ENCODE results near the gene TYW1B. TPM values are rescaled to one million over a fixed set of nuclear protein-coding genes. Genes with fewer than 3 reads are reported as not detected.
"Not testable (repeated sequence)": the region's sequence is repeated elsewhere in the genome, so short reads cannot be mapped to it uniquely, and the experiment has no call there.

The TYW1B gene
- polyA plus RNA-seq, 3 donors, result 0.17 to 2.9 (median 0.31) TPM

DNA sequence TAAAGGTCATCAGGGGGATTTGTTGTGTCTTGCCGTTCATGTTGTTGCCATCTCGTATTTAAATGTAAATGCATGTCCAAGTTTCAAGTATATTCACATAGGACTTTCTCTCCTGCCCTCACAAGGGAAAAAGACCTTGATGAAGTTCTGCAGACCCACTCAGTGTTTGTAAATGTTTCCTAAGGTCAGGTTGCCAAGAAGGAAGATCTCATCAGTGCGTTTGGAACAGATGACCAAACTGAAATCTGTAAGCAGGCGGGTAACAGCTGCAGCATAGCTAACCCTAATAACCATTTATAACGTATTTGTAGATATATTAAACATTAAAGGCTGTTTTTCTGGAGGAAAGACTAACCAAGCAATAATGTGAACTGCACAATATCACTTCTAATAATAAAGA, 2.6 kb upstream of the TYW1B start:
- peaks cover 19% of the 10 kb centered on the region for H3K4me1 Mint-ChIP-seq
- Histone ChIP-seq H3K9ac (ENCODE audit: insufficient read depth, low read length, poor library complexity, severe bottlenecking) (peak overlapping the region; percentile 85), H3K36me3 (replicated peaks in 1 of 2; ENCODE audit: control insufficient read depth in 1 of 2, insufficient read depth in 2 of 2, low read length in 2 of 2) (peaks cover 19 to 40% of the 10 kb centered on the region in 2 donors), H3K79me2 (ENCODE audit: insufficient read depth, low read length) (peaks cover 16% of the 10 kb centered on the region), H3K27ac (ENCODE audit: low read depth in 1 of 2, low read length in 2 of 2) (peak overlapping the region in 1 of 2 donors; percentile 91), H3K4me2 (replicated peaks; ENCODE audit: extremely low read depth, low read length, poor library complexity, severe bottlenecking) (peak overlapping the region; percentile 71), H3K4me3 (replicated peaks in 1 of 3; ENCODE audit: low read depth in 2 of 3, low read length in 3 of 3) (peak overlapping the region in 1 of 3 experiments; percentile 85), H3K4me1 (ENCODE audit: control insufficient read depth in 1 of 2, insufficient read depth in 2 of 2, low read length in 2 of 2) (peaks cover 18 to 27% of the 10 kb centered on the region in 2 donors)
- DNase-seq; H3K9me3 ChIP-seq (replicated peaks in 1 of 2; ENCODE audit: control insufficient read depth in 1 of 2, insufficient read depth in 1 of 2, low read length in 2 of 2); H2AFZ ChIP-seq (ENCODE audit: insufficient read depth, low read depth, low read length, poor library complexity, severe bottlenecking); H4K20me1 ChIP-seq (ENCODE audit: insufficient read depth, low read length); H3K27me3 Mint-ChIP-seq (ENCODE audit: low read depth in 3 of 3); H3K27me3 ChIP-seq (ENCODE audit: control insufficient read depth in 2 of 2, insufficient read depth in 2 of 2, low read length in 2 of 2); H3K9me3 Mint-ChIP-seq; intact Hi-C loops (cut with micrococcal nuclease): not testable (repeated sequence)
- H3K4me3 Mint-ChIP-seq, result peak overlapping the region; percentile 91 to 100
- peaks cover 29 to 42% of the 10 kb centered on the region in 2 donors for H3K36me3 Mint-ChIP-seq
- WGBS (ENCODE audit: insufficient coverage), result no CpG with 5 or more reads among the region's 5 CpGs
- peak overlapping the region; percentile 90 to 98 (median 96) for H3K27ac Mint-ChIP-seq

DNA sequence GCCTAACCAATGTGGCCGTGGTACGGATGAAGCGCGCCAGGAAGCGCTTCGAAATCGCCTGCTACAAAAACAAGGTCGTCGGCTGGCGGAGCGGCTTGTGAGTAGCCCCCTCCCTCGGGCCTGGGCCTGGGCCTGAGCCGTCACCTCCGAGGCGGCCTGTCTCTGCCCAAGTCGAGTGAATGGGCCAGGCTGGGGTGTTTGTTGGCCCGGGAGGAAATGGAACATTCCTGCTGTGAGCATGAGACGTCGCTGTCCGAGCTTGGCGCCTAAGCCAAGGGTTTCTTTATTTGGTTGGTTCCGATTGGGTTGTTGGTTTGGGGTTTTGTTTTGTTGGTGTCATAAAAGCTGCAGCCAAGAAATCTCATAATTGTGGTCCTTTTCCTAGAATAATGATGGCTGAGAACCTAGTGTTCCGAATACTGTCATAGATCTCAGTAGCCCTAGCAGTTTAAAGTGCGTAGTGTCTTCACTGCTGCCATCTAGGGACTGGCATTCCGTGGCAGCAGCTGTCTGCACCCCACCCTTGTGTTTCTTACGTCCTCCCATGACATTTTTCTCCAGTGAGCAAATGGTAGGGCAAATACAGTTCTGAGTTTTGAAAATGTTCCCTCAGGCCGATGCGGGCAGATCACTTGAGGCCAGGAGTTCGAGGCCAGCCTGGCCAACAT, 1.8 kb upstream of the TYW1B start:
- peak overlapping the region; percentile 71 for H3K4me2 ChIP-seq (replicated peaks; ENCODE audit: extremely low read depth, low read length, poor library complexity, severe bottlenecking)
- Mint-ChIP-seq H3K36me3 (peaks cover 28 to 36% of the 10 kb centered on the region in 2 donors), H3K27ac (peak overlapping the region; percentile 90 to 98 (median 96)), H3K4me3 (peak overlapping the region; percentile 91 to 100), H3K4me1 (peaks cover 19% of the 10 kb centered on the region)
- not testable (repeated sequence) for H3K9me3 ChIP-seq (replicated peaks in 1 of 2; ENCODE audit: control insufficient read depth in 1 of 2, insufficient read depth in 1 of 2, low read length in 2 of 2); H4K20me1 ChIP-seq (ENCODE audit: insufficient read depth, low read length); H3K27me3 ChIP-seq (ENCODE audit: control insufficient read depth in 2 of 2, insufficient read depth in 2 of 2, low read length in 2 of 2); H3K27me3 Mint-ChIP-seq (ENCODE audit: low read depth in 3 of 3); H3K9me3 Mint-ChIP-seq
- peak overlapping the region; percentile 84 to 91 for H3K27ac ChIP-seq (ENCODE audit: low read depth in 1 of 2, low read length in 2 of 2)
- H3K79me2 ChIP-seq (ENCODE audit: insufficient read depth, low read length), result peaks cover 16% of the 10 kb centered on the region
- peak overlapping the region; percentile 85 for H3K9ac ChIP-seq (ENCODE audit: insufficient read depth, low read length, poor library complexity, severe bottlenecking)
- peak; percentile 20 to 51 (median 33) for DNase-seq
- intact Hi-C loops (cut with micrococcal nuclease), result loop anchor here (5.0 to 10.0 kb wide), 2 partner anchors 85 to 97 kb away; partner anchors contain the start of gene POM121 (in 1 of the 2)
- TF ChIP-seq, protein P1, sequence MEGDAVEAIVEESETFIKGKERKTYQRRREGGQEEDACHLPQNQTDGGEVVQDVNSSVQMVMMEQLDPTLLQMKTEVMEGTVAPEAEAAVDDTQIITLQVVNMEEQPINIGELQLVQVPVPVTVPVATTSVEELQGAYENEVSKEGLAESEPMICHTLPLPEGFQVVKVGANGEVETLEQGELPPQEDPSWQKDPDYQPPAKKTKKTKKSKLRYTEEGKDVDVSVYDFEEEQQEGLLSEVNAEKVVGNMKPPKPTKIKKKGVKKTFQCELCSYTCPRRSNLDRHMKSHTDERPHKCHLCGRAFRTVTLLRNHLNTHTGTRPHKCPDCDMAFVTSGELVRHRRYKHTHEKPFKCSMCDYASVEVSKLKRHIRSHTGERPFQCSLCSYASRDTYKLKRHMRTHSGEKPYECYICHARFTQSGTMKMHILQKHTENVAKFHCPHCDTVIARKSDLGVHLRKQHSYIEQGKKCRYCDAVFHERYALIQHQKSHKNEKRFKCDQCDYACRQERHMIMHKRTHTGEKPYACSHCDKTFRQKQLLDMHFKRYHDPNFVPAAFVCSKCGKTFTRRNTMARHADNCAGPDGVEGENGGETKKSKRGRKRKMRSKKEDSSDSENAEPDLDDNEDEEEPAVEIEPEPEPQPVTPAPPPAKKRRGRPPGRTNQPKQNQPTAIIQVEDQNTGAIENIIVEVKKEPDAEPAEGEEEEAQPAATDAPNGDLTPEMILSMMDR (IDR thresholded peaks at IDR 0.05), result peak; percentile 30
- 0% methylated on average over 18 of the region's 29 CpGs for WGBS (ENCODE audit: insufficient coverage)
- H3K4me1 ChIP-seq (ENCODE audit: control insufficient read depth in 1 of 2, insufficient read depth in 2 of 2, low read length in 2 of 2), result peaks cover 18 to 27% of the 10 kb centered on the region in 2 donors
- peak overlapping the region; percentile 79 for H2AFZ ChIP-seq (ENCODE audit: insufficient read depth, low read depth, low read length, poor library complexity, severe bottlenecking)
- peak overlapping the region; percentile 50 to 85 (median 61) for H3K4me3 ChIP-seq (replicated peaks in 1 of 3; ENCODE audit: low read depth in 2 of 3, low read length in 3 of 3)
- peaks cover 19 to 34% of the 10 kb centered on the region in 2 donors for H3K36me3 ChIP-seq (replicated peaks in 1 of 2; ENCODE audit: control insufficient read depth in 1 of 2, insufficient read depth in 2 of 2, low read length in 2 of 2)

DNA sequence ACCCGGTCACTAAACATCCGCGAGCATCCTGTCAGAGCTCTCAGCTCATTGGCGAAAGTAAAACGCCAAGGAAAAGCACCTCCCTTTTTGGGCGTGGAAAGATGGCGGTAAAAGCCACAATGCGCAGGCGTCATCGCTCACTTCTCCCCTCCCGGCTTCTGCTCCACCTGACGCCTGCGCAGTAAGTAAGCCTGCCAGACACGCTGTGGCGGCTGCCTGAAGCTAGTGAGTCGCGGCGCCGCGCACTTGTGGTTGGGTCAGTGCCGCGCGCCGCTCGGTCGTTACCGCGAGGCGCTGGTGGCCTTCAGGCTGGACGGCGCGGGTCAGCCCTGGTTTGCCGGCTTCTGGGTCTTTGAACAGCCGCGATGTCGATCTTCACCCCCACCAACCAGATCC, 1.3 kb upstream of the TYW1B start:
- Histone ChIP-seq H2AFZ (ENCODE audit: insufficient read depth, low read depth, low read length, poor library complexity, severe bottlenecking) (peak overlapping the region; percentile 79), H3K36me3 (replicated peaks in 1 of 2; ENCODE audit: control insufficient read depth in 1 of 2, insufficient read depth in 2 of 2, low read length in 2 of 2) (peaks cover 14 to 28% of the 10 kb centered on the region in 2 donors), H3K27ac (ENCODE audit: low read depth in 1 of 2, low read length in 2 of 2) (peak overlapping the region; percentile 84 to 91), H3K79me2 (ENCODE audit: insufficient read depth, low read length) (peaks cover 16% of the 10 kb centered on the region), H3K9ac (ENCODE audit: insufficient read depth, low read length, poor library complexity, severe bottlenecking) (peak overlapping the region; percentile 85), H3K4me3 (replicated peaks in 1 of 3; ENCODE audit: low read depth in 2 of 3, low read length in 3 of 3) (peak overlapping the region; percentile 50 to 85 (median 61)), H3K4me1 (ENCODE audit: control insufficient read depth in 1 of 2, insufficient read depth in 2 of 2, low read length in 2 of 2) (peaks cover 18 to 27% of the 10 kb centered on the region in 2 donors), H3K4me2 (replicated peaks; ENCODE audit: extremely low read depth, low read length, poor library complexity, severe bottlenecking) (peak overlapping the region; percentile 71)
- not testable (repeated sequence) for H3K27me3 Mint-ChIP-seq (ENCODE audit: low read depth in 3 of 3); H3K27me3 ChIP-seq (ENCODE audit: control insufficient read depth in 2 of 2, insufficient read depth in 2 of 2, low read length in 2 of 2); H3K9me3 Mint-ChIP-seq; H3K9me3 ChIP-seq (replicated peaks in 1 of 2; ENCODE audit: control insufficient read depth in 1 of 2, insufficient read depth in 1 of 2, low read length in 2 of 2); H4K20me1 ChIP-seq (ENCODE audit: insufficient read depth, low read length)
- intact Hi-C loops (cut with micrococcal nuclease), result loop anchor here (5.0 to 10.0 kb wide), 2 partner anchors 86 to 98 kb away; partner anchors contain the start of gene POM121 (in 1 of the 2)
- H3K27ac Mint-ChIP-seq, result peak overlapping the region; percentile 90 to 98 (median 96)
- peak; percentile 98 to 100 (median 98) for DNase-seq
- 0% methylated on average over 35 of the region's 36 CpGs for WGBS (ENCODE audit: insufficient coverage)
- H3K4me1 Mint-ChIP-seq, result peaks cover 19% of the 10 kb centered on the region
- H3K4me3 Mint-ChIP-seq, result peak overlapping the region; percentile 91 to 100
- H3K36me3 Mint-ChIP-seq, result peaks cover 22 to 31% of the 10 kb centered on the region in 2 donors
